Cardiac ventricle fibroblast (primary cell): ENCODE results near the gene SLC25A39. TPM values are rescaled to one million over a fixed set of nuclear protein-coding genes. Genes with fewer than 3 reads are reported as not detected.

Experiments used
- total RNA-seq: library from RNA; depleted of rRNA; stranded (reverse); fragments of >200 nt; gene quantifications from 2 replicates; pipeline ENCODE4 v1.2.3, GENCODE V29; 2015

SLC25A39 gene, protein sequence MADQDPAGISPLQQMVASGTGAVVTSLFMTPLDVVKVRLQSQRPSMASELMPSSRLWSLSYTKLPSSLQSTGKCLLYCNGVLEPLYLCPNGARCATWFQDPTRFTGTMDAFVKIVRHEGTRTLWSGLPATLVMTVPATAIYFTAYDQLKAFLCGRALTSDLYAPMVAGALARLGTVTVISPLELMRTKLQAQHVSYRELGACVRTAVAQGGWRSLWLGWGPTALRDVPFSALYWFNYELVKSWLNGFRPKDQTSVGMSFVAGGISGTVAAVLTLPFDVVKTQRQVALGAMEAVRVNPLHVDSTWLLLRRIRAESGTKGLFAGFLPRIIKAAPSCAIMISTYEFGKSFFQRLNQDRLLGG
- total RNA-seq: 40.4 and 53.6 TPM in 2 replicates

DNA sequence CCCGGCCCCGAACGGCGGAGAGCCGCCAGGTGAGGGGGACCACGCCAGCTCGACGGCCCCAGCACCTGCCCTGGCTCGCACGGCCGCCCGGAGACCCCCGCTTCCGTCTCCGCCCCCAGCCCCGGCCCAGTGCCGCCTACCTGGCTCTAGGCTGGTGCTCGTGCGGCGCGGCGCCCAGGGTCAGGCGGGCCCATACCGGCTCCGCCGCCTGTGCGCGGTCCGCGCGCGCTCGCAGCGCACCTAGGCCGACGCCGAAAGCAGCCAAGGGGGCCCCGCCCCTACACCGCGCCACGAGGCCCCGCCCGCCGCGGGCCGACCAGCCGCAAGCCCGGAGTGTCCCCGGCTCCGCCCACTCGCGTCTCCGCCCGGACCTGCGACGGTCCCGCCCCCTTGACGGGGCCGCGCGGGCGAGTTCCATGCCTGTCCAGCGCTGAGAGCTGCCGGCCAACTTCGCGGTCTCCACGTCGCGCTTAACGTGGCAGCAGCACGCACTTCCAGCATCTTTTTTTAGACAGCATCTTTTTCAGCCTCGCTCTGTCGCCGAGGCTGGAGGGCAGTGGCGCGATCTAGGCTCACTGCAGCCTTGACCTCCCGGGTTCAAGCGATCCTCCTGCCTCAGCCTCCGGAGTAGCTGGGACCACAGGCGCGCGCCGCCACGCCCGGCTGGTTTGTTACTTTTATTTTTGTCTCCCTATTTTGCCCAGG is at the start of gene SLC25A39:
TSS of gene SLC25A39 (minus strand) at position 253 of the 705 bp plus-strand sequence. CDS start 1,261 bp downstream, outside the sequence.

DNA sequence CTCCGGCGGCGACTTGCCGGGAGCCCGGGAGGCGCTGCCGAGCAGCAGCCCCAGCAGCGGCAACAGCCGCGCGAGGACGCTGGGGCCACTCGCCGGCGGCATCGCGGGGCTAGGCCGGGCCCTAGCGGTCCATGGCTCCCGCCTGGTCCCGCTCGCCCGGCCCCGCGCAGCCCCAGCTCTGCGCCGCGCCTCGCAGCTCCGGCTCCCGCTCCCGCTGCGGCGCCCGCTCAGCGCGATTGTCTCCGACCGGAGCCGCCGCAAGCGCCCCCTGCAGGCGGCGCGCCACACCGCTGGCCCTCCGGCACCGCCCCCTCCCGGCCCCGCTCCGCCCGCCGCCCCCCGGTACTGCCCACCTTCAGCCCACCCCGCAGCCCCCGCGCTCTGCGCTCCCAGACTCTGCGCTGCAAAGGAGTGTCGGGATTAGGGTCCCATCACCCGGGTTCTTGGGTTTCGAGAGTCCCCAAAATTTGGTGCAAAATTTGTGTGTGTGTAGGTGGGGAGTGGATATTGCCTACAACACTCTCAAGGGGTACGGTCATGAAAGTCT is 39.1 kb upstream of the SLC25A39 start, which contains the start of gene FAM171A2:
TSS of gene FAM171A2 (minus strand) at position 241 of the 547 bp plus-strand sequence. CDS start at position 102, 139 bp downstream.

DNA sequence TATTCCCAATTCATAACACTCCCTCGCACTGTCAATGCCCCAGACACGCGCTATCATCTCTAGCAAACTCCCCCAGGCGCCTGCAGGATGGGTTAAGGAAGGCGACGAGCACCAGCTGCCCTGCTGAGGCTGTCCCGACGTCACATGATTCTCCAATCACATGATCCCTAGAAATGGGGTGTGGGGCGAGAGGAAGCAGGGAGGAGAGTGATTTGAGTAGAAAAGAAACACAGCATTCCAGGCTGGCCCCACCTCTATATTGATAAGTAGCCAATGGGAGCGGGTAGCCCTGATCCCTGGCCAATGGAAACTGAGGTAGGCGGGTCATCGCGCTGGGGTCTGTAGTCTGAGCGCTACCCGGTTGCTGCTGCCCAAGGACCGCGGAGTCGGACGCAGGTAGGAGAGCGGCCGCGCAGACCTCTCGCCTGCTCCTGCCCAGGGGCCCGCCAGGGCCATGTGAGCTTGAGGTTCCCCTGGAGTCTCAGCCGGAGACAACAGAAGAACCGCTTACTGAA is 20.4 kb upstream of the SLC25A39 start, which contains the start of gene GRN:
TSS of gene GRN (plus strand) at position 364 of the 515 bp plus-strand sequence. CDS start 3,863 bp downstream, outside the sequence.

DNA sequence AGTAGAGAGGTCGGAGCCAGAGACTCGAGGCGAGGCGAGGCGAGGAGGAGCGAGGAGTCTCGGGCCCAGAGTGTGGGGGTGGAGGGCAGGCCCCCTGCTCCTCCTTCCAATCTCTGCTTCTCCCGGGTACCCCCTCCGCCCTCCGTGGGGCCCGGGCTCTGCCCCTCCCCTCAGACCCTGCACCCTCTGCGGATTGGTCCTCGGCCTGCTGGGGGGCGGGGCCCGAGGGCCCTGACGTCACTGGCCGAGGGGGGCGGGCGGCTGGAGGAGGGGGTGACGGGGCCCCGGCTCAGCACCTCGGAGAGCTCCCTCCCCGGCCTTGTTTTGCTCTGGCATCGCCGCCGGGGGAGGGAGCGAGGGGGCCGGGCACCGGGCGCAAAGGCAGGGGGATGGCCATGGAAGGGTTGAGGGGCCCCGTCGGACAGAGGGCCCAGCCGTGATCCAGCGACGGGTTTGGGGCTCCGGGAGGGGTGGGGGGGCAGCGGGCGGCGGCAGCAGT is 16.3 kb downstream of the SLC25A39 start, which contains the start of gene RUNDC3A:
TSS of gene RUNDC3A (plus strand) at position 282 of the 499 bp plus-strand sequence. CDS start 232 bp downstream, outside the sequence.

Other genes with a start within 250 kb of the SLC25A39 start
- gene HDAC5, start 201.2 kb downstream of the SLC25A39 start, total RNA-seq: 29.0 and 53.2 TPM in 2 replicates
- 0.50 and 0.98 TPM in 2 replicates for gene HROB, start 182.9 kb downstream of the SLC25A39 start, total RNA-seq
- gene ASB16, start 154.1 kb downstream of the SLC25A39 start, total RNA-seq: not detected in 2 replicates
- gene TMUB2, start 137.9 kb downstream of the SLC25A39 start, total RNA-seq: 15.9 and 16.7 TPM in 2 replicates
- gene ATXN7L3, start 124.9 kb downstream of the SLC25A39 start, total RNA-seq: 40.0 and 41.2 TPM in 2 replicates
- 53.5 and 54.6 TPM in 2 replicates for gene UBTF, start 105.1 kb downstream of the SLC25A39 start, total RNA-seq
- not detected in 2 replicates for gene SLC4A1, start 56.7 kb downstream of the SLC25A39 start, total RNA-seq
- 0.10 TPM in 1 of 2 replicates, not detected in the other for gene RUNDC3A, start 16.2 kb downstream of the SLC25A39 start, total RNA-seq
- 514 and 544 TPM in 2 replicates for gene GRN, start 20.5 kb upstream of the SLC25A39 start, total RNA-seq
- gene FAM171A2, start 39.0 kb upstream of the SLC25A39 start, total RNA-seq: 2.6 and 6.6 TPM in 2 replicates
- gene ITGA2B, start 64.8 kb upstream of the SLC25A39 start, total RNA-seq: 0.20 TPM in 1 of 2 replicates, not detected in the other
- 14.7 and 15.0 TPM in 2 replicates for gene GPATCH8, start 178.6 kb upstream of the SLC25A39 start, total RNA-seq
- gene FZD2, start 232.7 kb upstream of the SLC25A39 start, total RNA-seq: 19.0 and 22.6 TPM in 2 replicates